Measurements from ENCODE around the gene GRK3.

DNA sequence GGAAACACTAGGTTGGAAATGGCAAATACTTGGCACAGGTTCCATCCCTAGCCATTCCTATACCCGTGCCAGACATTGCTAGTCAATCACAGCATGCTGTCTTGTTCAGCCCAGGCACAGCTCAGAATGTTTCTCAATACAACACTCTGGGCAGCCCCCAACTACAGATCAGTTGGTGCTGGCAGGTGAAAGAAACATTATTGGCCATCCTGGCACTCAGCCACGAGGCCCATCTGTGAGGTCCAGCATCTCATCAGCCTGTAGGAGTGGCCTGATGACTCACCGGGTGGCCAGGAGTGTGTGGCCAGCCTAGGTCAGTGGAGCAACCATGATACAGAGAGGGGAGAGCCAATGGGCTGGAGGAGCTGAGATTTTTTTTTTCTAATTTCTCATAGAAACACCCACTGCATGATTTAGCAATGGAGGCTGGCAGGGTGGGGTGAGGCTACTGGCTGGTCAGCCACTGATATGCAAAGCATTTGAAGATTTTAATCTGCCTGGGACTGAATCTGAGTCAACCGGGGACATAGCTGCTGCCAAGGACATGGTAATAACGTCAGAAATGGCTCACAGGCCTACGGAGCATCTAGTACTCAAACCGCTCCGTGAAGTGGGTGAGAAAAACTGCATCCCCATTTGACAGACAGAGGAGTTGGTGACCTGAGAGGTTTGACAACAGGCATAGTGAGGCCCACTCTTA, 182.9 kb downstream of the GRK3 start:
- peak; percentile 54 for TF ChIP-seq SP1 (IDR thresholded peaks at IDR 0.05; ENCODE audit: low read depth)
- TF ChIP-seq CEBPB (IDR thresholded peaks at IDR 0.05; ENCODE audit: low read depth) = no peak
- no peak for TF ChIP-seq ZNF274 (IDR thresholded peaks at IDR 0.05; ENCODE audit: low read depth, low read length)
- no peak for TF ChIP-seq EZH2 (IDR thresholded peaks at IDR 0.05)
- TF ChIP-seq, protein P1, sequence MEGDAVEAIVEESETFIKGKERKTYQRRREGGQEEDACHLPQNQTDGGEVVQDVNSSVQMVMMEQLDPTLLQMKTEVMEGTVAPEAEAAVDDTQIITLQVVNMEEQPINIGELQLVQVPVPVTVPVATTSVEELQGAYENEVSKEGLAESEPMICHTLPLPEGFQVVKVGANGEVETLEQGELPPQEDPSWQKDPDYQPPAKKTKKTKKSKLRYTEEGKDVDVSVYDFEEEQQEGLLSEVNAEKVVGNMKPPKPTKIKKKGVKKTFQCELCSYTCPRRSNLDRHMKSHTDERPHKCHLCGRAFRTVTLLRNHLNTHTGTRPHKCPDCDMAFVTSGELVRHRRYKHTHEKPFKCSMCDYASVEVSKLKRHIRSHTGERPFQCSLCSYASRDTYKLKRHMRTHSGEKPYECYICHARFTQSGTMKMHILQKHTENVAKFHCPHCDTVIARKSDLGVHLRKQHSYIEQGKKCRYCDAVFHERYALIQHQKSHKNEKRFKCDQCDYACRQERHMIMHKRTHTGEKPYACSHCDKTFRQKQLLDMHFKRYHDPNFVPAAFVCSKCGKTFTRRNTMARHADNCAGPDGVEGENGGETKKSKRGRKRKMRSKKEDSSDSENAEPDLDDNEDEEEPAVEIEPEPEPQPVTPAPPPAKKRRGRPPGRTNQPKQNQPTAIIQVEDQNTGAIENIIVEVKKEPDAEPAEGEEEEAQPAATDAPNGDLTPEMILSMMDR (IDR thresholded peaks at IDR 0.05 in 2 of 3, conservative IDR thresholded peaks at IDR 0.05 in 1 of 3; ENCODE audit: borderline replicate concordance in 1 of 3, insufficient read depth in 1 of 3, low read depth in 2 of 3, low read length in 2 of 3) = no peak
- TF ChIP-seq POLR2AphosphoS5 (IDR thresholded peaks at IDR 0.05; ENCODE audit: low read depth, low read length) = no peak
- TF ChIP-seq YY1 (IDR thresholded peaks at IDR 0.05; ENCODE audit: extremely low read depth, insufficient replicate concordance, low read depth, low read length) = no peak
- TF ChIP-seq SIN3A (IDR thresholded peaks at IDR 0.05; ENCODE audit: low read depth) = no peak
- TF ChIP-seq POLR2A (IDR thresholded peaks at IDR 0.05; ENCODE audit: borderline replicate concordance, extremely low read depth, insufficient read depth, insufficient read length) = no peak
- TF ChIP-seq, protein P2, sequence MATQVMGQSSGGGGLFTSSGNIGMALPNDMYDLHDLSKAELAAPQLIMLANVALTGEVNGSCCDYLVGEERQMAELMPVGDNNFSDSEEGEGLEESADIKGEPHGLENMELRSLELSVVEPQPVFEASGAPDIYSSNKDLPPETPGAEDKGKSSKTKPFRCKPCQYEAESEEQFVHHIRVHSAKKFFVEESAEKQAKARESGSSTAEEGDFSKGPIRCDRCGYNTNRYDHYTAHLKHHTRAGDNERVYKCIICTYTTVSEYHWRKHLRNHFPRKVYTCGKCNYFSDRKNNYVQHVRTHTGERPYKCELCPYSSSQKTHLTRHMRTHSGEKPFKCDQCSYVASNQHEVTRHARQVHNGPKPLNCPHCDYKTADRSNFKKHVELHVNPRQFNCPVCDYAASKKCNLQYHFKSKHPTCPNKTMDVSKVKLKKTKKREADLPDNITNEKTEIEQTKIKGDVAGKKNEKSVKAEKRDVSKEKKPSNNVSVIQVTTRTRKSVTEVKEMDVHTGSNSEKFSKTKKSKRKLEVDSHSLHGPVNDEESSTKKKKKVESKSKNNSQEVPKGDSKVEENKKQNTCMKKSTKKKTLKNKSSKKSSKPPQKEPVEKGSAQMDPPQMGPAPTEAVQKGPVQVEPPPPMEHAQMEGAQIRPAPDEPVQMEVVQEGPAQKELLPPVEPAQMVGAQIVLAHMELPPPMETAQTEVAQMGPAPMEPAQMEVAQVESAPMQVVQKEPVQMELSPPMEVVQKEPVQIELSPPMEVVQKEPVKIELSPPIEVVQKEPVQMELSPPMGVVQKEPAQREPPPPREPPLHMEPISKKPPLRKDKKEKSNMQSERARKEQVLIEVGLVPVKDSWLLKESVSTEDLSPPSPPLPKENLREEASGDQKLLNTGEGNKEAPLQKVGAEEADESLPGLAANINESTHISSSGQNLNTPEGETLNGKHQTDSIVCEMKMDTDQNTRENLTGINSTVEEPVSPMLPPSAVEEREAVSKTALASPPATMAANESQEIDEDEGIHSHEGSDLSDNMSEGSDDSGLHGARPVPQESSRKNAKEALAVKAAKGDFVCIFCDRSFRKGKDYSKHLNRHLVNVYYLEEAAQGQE (IDR thresholded peaks at IDR 0.05; ENCODE audit: low read depth) = no peak
- TF ChIP-seq, protein P3, sequence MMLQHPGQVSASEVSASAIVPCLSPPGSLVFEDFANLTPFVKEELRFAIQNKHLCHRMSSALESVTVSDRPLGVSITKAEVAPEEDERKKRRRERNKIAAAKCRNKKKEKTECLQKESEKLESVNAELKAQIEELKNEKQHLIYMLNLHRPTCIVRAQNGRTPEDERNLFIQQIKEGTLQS (IDR thresholded peaks at IDR 0.05) = no peak
- no peak for TF ChIP-seq CBX3 (IDR thresholded peaks at IDR 0.05; ENCODE audit: low read depth)
- no peak for TF ChIP-seq EGR1 (IDR thresholded peaks at IDR 0.05; ENCODE audit: low read depth)
- TF ChIP-seq, protein P4, sequence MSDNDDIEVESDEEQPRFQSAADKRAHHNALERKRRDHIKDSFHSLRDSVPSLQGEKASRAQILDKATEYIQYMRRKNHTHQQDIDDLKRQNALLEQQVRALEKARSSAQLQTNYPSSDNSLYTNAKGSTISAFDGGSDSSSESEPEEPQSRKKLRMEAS (IDR thresholded peaks at IDR 0.05) = no peak
